Measurements from ENCODE around the gene REEP1. TPM values are rescaled to one million over a fixed set of nuclear protein-coding genes. Genes with fewer than 3 reads are reported as not detected.

Gene REEP1
- total and polyA plus RNA-seq, 2 of the 8 experiments (the other 6 are each of a cell fraction or from before 2014, with no cell fraction given) = 0.74 to 1.5 TPM

GRCh38 chr2:86311879-86312278 lies 25.5 kb downstream of the REEP1 start (continued):
- TF ChIP-seq, protein P1, sequence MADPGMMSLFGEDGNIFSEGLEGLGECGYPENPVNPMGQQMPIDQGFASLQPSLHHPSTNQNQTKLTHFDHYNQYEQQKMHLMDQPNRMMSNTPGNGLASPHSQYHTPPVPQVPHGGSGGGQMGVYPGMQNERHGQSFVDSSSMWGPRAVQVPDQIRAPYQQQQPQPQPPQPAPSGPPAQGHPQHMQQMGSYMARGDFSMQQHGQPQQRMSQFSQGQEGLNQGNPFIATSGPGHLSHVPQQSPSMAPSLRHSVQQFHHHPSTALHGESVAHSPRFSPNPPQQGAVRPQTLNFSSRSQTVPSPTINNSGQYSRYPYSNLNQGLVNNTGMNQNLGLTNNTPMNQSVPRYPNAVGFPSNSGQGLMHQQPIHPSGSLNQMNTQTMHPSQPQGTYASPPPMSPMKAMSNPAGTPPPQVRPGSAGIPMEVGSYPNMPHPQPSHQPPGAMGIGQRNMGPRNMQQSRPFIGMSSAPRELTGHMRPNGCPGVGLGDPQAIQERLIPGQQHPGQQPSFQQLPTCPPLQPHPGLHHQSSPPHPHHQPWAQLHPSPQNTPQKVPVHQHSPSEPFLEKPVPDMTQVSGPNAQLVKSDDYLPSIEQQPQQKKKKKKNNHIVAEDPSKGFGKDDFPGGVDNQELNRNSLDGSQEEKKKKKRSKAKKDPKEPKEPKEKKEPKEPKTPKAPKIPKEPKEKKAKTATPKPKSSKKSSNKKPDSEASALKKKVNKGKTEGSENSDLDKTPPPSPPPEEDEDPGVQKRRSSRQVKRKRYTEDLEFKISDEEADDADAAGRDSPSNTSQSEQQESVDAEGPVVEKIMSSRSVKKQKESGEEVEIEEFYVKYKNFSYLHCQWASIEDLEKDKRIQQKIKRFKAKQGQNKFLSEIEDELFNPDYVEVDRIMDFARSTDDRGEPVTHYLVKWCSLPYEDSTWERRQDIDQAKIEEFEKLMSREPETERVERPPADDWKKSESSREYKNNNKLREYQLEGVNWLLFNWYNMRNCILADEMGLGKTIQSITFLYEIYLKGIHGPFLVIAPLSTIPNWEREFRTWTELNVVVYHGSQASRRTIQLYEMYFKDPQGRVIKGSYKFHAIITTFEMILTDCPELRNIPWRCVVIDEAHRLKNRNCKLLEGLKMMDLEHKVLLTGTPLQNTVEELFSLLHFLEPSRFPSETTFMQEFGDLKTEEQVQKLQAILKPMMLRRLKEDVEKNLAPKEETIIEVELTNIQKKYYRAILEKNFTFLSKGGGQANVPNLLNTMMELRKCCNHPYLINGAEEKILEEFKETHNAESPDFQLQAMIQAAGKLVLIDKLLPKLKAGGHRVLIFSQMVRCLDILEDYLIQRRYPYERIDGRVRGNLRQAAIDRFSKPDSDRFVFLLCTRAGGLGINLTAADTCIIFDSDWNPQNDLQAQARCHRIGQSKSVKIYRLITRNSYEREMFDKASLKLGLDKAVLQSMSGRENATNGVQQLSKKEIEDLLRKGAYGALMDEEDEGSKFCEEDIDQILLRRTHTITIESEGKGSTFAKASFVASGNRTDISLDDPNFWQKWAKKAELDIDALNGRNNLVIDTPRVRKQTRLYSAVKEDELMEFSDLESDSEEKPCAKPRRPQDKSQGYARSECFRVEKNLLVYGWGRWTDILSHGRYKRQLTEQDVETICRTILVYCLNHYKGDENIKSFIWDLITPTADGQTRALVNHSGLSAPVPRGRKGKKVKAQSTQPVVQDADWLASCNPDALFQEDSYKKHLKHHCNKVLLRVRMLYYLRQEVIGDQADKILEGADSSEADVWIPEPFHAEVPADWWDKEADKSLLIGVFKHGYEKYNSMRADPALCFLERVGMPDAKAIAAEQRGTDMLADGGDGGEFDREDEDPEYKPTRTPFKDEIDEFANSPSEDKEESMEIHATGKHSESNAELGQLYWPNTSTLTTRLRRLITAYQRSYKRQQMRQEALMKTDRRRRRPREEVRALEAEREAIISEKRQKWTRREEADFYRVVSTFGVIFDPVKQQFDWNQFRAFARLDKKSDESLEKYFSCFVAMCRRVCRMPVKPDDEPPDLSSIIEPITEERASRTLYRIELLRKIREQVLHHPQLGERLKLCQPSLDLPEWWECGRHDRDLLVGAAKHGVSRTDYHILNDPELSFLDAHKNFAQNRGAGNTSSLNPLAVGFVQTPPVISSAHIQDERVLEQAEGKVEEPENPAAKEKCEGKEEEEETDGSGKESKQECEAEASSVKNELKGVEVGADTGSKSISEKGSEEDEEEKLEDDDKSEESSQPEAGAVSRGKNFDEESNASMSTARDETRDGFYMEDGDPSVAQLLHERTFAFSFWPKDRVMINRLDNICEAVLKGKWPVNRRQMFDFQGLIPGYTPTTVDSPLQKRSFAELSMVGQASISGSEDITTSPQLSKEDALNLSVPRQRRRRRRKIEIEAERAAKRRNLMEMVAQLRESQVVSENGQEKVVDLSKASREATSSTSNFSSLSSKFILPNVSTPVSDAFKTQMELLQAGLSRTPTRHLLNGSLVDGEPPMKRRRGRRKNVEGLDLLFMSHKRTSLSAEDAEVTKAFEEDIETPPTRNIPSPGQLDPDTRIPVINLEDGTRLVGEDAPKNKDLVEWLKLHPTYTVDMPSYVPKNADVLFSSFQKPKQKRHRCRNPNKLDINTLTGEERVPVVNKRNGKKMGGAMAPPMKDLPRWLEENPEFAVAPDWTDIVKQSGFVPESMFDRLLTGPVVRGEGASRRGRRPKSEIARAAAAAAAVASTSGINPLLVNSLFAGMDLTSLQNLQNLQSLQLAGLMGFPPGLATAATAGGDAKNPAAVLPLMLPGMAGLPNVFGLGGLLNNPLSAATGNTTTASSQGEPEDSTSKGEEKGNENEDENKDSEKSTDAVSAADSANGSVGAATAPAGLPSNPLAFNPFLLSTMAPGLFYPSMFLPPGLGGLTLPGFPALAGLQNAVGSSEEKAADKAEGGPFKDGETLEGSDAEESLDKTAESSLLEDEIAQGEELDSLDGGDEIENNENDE (IDR thresholded peaks at IDR 0.05; ENCODE audit: insufficient replicate concordance, low read length) = no peak
- TF ChIP-seq POU5F1 (IDR thresholded peaks at IDR 0.05; ENCODE audit: low read depth, low read length) = no peak
- TF ChIP-seq SIX5 (IDR thresholded peaks at IDR 0.05; ENCODE audit: low read depth, low read length) = no peak
- no peak for TF ChIP-seq TEAD4 (IDR thresholded peaks at IDR 0.05; ENCODE audit: low read depth, low read length)
- TF ChIP-seq, protein P2, sequence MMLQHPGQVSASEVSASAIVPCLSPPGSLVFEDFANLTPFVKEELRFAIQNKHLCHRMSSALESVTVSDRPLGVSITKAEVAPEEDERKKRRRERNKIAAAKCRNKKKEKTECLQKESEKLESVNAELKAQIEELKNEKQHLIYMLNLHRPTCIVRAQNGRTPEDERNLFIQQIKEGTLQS (IDR thresholded peaks at IDR 0.05; ENCODE audit: insufficient read depth, low read depth, low read length) = no peak
- no peak for TF ChIP-seq E2F6 (IDR thresholded peaks at IDR 0.05)
- no peak for TF ChIP-seq ATF2 (IDR thresholded peaks at IDR 0.05; ENCODE audit: low read length)

Measured in H1 (cell line).